ENCODE results near the gene KCNA10.

The KCNA10 gene

GRCh38 chr1:110476028-110476765 is 42.8 kb downstream of the KCNA10 start:
- no peak for DNase-seq

DNA sequence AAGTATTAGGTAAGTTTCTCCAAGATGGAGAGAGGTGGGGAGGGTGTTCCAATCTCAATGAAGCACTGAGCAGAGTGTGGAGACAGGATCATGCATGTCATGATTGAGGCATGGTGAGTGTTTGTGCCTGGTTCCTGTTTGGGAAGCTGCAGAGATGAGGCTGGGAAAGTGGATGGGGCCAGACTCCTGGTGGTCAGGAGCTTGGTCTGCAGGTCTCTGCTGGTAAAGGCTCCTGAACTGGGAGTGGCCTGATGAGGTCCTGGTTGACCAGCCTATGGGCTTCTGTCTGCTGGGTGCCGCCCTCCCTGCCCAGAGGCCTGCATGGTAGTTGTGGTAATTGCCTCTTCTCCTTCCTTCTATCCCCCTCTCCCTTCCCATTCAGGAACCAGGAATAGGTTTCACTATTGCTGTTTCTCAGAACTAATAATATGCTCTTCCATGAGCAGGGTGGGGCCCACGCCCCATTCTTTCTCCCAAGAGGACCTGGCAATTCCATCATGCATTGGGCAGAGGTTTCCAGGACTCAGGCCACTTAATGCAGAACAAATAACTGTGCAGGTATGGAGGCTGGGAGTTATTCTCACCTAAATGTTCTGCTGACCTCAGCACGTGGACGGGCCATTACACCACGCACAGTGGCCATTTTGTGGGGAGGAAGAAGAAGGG is 43.5 kb downstream of the KCNA10 start:
- DNase-seq = no peak

DNA sequence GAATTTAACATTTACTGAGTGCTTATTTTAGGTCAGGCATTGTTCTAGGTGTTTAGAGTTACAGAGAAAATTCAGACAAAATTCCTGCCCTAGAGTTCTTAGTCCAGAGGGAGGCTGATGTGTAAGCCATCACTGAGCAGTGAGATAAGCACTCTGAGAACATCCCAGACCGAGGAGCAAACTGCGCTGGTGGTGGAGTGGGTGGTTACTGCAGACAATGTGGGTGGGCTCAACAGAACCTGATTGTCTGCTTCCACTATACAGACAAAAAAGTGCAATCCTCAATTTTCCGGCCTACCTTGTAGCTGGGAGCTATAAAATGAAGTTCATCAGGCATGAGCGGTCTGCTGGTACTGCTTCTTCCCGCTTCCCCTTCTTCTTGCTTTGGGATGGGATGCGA is 44.5 kb downstream of the KCNA10 start:
- no peak for DNase-seq

- DNase-seq = no peak
Observed at GRCh38 chr1:110472546-110472945, 46.4 kb downstream of the KCNA10 start.

DNA sequence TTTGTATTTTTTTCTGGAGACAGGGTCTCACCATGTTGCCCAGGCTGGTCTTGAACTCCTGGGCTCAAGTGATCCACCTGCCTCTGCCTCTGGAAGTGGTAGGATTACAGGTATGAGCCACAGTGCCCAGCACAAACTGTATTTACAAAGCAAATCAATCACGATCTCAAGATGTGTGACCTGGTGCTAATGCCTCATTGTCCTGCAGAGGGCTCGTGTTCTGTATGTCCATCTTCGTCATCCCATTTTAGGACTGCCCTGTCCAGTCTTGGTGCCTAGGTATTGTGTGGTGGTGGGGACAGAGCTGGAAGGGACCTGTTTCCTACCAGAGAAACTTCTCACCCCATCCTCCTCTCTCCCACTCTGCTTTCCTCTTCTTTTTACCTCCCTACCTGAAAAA is 47.8 kb downstream of the KCNA10 start:
- DNase-seq = no peak
